ENCODE results near the gene ALK.
"Not testable (repeated sequence)": the region's sequence is repeated elsewhere in the genome, so short reads cannot be mapped to it uniquely, and the experiment has no call there.

The ALK gene

DNA sequence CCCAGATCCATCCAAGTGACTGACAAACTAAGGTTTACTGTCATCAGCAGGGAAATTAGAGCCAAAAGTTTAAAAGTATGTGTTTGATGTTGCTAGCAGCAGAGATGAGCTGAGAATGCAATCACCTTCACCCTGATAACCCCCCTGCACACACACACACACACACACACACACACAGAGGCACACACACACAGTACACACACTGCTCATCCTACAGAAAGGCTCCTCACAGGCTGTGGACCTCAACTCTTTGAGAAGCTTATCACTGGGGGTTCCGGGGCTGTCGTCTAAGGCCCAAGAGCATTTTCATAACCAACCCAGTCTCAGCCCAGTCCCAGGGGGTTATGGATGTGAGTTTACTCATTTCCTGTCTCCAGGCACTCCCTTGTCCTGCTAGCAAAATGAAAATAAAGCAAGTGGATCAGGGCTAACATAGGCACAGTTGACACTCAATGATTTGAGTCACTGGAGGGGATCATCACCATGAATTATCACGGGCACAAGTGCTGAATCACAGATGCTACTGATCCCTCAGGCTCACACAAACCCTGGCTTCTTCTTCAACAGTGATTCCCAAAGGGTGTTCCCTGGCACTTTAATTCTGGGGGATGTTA, 76.6 kb downstream of the ALK start:
- no peak for DNase-seq (ENCODE audit: extremely low read depth in 1 of 2, low read depth in 1 of 2)

DNA sequence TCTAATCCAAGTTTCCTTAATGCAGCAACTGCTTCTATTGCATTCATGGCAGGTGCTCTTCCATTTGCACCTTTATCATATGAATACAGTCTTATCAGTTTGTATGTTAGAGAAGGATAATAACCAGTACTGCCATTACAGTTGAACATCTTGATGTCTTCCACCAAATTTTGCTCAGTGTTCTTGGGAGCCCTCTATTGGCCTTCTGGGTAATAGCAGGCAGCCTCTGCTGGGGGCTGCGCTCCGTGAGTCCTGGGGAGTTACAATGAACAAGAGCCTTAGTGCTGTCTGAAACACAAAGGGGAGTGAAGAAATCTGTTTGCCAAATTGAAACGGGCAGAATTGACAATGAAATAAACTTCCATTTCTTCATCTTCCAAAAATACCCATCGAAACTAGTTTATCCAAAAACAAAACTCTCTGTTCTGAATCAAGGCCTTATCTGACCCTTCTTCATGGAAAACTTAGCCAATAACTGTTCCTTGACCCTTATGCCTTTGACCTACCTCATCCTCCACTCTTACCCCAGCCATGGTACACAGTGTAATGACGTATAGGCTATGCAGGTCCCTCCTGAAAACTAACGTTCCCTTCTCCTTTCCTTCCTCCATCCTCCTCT, 79.9 kb downstream of the ALK start:
- peak in 1 of 2 donors; percentile 2 for DNase-seq (ENCODE audit: extremely low read depth in 1 of 2, low read depth in 1 of 2)

DNA sequence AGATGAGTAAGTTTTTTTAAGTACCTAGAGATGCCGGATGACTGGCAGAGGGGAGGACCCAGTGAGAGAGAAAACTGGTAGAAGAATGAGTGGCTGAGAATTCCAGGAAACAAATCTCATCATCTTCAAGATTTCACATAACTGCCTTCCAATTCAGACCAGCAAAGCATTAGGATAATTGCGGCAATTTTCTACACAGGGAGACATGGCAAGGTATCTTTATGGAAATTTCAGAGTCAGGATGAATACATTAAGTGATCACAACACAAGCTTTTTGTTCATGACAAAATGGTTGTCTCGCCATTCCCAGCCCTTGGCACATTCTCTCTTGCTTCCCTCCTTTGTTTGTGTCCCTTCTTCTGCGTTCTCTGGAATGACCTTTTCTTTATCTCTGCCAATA, 82.1 kb downstream of the ALK start:
- no peak for DNase-seq (ENCODE audit: extremely low read depth in 1 of 2, low read depth in 1 of 2)

DNA sequence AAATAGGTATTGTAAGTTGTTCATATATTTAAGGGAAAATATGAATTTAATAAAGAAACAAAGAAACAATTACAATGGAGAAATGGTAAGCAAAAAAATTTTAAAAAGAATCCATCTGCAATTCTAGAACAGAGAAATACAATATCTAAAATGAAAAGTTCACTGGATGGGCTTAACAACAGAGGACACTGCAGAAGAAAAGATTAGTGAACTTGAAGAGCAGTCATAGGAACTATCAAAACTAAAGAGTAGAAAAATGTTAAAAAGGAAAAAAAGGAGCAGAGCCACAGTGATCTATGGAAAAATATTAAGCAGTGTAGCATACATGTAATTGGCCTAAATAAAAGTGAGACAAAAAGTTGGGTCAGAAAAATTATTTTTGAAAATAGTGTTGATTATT, 83.5 kb downstream of the ALK start:
- no peak for DNase-seq (ENCODE audit: extremely low read depth in 1 of 2, low read depth in 1 of 2)

DNA sequence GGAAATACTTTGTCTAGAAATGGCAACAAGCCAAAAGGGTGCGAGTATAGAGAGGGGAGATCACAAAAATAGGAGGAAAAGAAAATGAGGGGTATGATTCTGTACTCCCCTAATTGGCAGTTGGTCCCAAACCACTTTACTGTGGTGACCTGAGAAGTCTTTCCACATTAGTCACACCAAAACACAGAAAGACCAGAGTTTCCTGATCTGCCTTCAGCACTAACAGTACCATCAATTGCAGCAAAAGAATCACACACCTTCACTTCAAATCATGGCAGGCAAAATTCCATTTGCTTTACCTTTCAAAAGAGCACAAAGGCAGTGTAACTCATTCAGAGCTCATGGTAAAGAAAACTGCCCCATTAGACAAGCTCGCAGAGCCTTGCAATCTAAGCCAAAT, 86.8 kb downstream of the ALK start:
- DNase-seq (ENCODE audit: extremely low read depth in 1 of 2, low read depth in 1 of 2) = no peak

DNA sequence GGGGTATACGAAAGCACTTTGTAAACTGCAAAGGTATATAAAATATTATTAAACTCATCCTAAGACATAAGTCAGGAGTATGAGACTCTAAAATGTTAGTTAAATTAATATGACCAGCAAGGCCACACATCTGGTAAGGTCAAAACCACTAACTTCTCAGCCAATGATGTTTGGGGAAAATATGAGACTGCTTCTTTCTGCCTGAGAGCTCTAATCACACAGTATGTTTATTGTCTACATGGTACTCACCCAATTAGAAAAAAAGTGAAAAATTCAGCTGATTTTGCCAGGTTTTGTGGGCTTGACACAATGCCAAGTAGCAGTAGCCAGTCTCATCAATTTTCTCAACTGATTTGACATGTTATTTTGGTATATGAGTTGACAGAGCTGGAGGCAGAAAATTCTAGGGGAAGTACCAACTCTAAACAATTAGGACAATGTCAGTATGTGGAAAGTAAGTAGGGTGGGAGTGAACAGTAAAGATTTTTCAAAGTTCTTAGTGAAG, 87.3 kb downstream of the ALK start:
- DNase-seq (ENCODE audit: extremely low read depth in 1 of 2, low read depth in 1 of 2) = no peak

DNA sequence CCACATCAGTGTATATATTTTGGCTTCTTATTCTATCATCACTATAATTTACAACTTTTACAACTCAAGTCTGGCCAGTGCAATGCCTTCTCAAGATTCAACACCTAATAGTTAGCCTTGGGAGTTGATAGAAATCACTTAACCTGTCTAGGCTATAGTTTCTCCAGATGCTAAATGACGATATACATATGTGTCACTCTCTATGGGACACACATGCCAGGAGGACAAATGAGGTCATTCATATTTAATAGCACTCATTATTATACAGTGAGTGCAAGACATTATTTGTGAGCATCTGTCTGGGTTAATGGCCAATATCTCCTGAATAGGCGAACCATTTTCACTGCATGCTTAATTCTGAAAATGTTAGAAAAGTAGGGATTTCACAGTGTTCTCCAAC, 89.8 kb downstream of the ALK start:
- DNase-seq (ENCODE audit: extremely low read depth in 1 of 2, low read depth in 1 of 2) = no peak

DNA sequence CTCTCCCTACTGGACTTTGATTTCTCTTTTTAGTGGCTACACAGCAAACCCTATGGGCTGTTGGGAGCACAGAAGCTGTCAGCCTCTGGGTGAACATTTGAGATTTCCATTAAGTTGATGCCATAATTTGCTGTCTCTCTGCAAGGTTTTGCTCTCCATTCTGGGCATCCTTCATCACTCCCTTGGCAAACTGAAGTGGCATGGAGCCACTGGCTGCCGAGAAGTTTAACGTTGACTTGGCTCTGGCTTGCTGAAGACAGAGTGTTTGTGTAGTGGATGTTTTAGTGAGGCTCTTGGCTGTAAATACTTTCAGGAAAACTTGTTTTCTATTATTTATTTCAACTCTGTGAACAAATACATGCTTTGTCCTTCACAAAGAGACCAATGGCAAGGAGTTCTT, 91.5 kb downstream of the ALK start:
- no peak for DNase-seq (ENCODE audit: extremely low read depth in 1 of 2, low read depth in 1 of 2)

DNA sequence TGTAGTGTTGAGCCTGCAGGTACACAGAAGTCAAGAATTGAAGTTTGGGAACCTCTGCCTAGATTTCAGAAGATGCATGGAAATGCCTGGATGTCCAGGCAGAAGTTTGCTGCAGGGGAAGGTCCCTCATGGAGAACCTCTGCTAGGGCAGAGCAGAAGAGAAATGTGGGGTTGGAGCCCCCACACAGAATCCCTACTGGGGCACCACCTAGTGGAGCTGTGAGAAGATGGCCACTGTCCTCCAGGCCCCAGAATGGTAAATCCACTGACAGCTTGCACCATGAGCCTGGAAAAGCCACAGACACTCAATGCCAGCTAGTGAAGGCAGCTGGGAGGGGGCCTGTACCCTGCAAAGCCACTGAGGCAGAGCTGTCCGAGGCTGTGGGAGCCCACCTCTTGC, 97.2 kb downstream of the ALK start:
- DNase-seq (ENCODE audit: extremely low read depth in 1 of 2, low read depth in 1 of 2) = not testable (repeated sequence)

DNA sequence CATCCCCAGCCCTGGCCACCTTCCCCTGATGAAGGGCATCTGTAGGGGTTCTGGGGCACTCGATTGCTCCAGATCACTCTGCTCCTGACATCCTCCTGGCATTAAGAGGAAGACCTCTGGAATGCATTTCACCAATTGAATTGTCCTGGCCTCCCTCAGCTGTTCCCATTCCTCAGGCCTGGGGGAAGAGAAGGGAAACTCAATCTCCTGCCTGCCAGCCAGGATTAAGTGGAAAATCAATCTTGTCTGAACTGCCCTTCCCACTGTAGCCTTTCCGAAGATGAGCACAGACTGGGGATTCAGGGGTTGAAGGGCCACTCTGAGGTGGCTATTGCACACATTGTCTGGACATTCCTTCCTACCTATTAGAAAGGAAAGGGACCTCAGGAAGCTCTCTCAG, 99.8 kb downstream of the ALK start:
- DNase-seq (ENCODE audit: extremely low read depth in 1 of 2, low read depth in 1 of 2) = no peak

DNA sequence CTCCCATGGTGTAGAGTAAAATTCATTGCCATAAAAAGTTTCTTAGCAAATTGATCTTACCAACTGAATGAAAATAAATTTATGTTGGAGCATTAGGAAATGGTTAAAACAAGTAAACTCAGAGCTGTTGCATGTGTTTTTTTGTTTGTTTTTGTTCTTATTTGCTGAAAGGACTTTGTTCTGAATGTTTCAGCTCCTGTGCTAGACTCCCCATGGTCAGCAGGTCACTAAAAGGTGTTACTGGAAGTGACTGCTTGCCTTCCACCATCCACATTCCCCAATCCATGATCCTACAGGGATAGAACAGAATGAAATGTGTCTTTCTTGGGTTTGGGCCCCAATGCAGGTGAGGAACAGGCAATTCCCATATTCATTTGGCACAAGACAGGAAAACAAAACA, 101.8 kb downstream of the ALK start:
- DNase-seq (ENCODE audit: extremely low read depth in 1 of 2, low read depth in 1 of 2) = no peak

DNA sequence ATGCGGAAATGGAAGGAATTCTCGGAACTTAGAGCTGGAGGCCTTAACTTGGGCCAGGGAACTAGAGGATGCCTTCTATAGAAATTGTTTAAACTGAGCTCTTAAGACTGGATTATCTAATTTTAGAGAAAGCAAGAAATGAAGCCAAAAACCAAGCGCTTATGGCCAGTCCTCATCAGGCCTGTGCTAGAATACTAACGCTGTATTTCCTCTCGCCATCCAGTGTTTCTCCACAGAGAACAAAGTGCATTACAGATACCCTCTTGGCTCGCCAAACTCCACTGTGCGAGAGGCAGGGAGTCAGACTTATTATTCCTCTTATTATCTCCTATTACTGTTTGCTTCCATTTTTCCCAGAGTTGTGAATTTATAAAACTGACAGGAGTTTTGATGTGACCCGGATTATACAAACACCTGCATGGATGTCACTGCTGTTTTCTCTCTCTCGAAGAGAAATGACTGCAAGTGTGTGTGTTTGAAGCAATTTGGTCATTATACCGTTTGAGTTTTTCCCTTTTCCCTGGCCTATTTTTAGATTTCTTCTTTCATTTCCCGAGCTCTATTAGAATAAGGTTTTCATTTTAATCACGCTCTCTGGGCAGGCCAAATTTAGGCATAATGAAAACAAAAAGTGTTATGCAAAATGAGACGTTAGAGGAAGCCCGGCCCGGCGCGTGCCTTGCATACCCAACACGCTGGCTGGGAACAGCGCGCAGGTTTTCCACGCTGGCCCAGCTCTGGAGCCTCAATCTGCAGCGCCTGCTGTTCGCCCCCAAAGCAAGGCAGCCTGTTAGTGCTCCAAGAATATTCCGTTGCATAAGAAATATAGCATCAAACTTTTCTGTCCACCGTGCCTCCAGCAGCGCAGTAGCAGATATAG, 103.3 kb downstream of the ALK start:
- DNase-seq (ENCODE audit: extremely low read depth in 1 of 2, low read depth in 1 of 2) = no peak

DNA sequence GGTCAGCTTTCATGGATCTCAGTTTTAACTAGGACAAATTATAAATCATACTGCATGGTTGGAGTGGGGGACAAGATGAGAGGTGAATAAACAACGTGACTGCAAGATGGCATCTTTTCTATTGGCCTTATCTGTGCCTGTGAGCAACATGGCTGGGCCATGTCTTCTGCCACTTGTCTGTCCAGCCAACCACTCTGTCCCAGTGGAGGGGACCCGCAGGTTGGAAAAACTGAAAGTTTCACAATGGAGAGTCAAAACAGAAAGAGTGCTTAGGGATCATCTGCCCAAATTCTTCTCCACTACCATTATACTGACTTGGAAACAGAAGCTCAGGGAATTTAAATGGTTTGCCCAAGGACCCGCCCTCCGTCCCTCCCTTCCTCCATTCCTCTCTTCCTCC, 104.1 kb downstream of the ALK start:
- DNase-seq (ENCODE audit: extremely low read depth in 1 of 2, low read depth in 1 of 2) = no peak

DNA sequence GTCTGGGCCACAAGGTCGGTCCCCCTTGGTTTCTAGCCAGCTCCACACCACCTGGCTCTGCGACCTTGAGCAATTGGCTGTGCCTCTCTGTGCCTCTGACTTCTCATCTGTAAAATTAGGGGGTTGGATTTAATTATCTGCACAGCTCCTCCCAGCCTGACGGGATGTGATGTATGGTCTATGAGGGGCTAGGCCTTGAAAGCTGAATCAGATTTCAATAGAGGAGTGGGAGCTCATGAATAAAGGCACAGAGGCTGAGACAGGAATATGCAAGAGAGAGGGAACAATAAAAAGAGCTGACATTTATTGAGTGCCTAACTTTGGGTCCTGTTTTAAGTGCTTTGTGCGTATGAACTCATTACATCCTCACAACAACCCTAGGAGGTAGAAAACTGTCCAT, 104.7 kb downstream of the ALK start:
- DNase-seq (ENCODE audit: extremely low read depth in 1 of 2, low read depth in 1 of 2) = no peak

DNA sequence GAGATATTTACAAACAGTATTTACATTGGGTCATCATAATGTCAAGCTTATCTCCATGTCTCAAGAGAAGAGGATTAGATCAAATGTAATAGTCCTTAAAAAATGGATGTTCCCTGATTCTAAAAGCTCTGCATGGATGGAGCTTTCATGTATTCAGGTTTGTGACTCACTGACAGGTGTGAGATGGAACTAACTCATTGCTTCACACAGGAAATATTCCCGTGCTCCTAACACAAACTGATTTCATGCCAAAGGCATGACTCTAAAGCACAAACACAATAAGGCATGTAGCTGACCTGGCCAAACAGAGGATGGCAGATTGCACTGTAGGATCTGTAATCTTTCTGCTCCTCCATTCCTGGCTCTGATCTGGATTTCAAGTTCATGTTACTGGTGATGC, 110.0 kb downstream of the ALK start:
- no peak for DNase-seq (ENCODE audit: extremely low read depth in 1 of 2, low read depth in 1 of 2)

DNA sequence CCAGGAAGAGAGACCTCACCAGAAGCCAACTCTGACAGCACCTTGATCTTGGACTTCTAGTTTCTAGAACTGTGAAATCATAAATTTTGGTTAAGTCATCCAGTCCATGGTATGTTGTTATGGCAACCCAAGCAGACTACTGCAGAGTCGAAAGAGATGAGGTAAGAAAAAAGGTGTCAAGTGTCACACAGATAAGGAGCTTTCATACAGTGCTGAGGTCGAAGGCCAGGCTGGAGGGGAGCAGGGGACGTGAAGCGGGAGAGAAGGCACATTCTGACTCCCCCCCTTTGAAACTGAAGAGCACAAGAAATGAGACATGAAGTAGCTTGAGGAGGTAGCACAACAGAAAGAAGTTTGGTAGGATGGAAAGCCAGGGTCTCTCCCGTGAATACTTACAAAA, 110.4 kb downstream of the ALK start:
- no peak for DNase-seq (ENCODE audit: extremely low read depth in 1 of 2, low read depth in 1 of 2)

DNA sequence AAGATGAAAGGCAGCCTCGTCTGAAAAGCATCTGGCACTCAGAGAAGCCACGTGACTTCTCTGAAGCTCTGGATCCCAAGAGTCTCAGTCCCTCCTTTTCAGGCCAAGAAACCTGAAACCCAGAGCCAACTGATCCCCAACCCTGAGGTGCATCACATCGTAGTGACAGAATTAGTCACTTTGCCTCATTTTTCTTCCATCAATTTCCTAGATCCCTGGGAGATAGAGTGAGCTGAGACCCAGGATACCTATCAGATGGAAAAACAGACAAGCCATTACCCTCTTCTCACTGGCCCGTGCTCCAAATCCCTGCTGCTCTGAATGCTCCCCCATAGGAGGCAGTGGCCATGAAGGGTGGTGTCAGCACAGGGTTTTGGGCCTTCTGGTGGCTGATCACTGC, 113.1 kb downstream of the ALK start:
- DNase-seq (ENCODE audit: extremely low read depth in 1 of 2, low read depth in 1 of 2) = no peak

DNA sequence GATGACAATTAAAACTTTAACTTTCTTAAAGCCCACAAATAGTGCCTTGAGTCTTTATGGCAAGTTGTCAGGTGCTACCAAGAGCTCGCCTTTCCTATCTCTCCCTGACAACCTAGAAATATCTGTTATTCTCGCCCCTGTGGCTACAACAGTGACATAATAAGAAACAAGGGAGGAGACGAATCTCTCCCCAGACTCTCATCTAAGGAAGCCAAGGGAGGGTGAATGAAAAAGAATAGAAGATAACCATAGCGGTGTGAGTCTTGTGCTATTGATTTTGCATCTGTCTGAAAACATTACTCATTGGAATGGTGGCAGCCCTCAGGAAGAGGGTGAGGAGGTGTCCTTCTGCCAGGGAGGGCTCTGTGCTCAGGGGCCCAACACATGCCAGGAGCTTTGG, 114.3 kb downstream of the ALK start:
- no peak for DNase-seq (ENCODE audit: extremely low read depth in 1 of 2, low read depth in 1 of 2)

DNA sequence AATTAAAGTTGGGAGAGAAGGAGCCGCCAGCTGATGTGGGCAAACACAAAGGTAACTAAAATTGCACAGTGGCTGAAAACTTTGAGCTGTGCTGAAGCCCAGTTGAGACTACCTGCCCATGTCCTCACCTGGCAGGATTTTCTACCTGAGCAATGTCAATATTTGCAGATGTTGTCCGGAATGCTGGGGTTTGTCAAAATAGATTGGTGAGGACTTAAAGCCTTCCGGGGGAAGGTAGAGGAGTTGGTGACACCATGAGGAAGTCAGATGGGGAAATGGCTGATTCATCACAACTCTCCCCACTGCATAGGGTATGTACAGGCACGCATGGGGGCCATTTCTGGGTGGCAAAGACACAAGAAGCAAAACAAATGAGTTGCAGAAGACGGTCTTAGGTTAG, 114.9 kb downstream of the ALK start:
- no peak for DNase-seq (ENCODE audit: extremely low read depth in 1 of 2, low read depth in 1 of 2)

DNA sequence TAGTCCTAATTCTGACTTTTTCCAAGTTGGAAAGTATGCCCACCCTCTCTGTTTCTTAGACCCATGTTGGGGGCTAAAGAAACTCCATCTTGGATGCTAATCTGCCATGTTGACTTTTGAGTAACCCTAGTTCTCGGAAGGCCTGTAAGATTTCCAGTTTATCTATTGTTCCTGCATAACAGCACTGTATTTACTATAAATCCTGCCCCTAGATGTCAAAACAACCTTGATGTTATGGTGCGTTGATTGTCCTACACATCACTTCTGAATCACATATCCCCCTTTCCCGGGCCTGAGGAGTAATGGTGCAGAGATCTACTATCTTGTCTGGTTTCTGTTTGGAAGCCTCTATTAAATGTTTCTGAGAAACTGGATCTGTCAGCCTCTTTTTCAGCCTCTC, 116.7 kb downstream of the ALK start:
- DNase-seq (ENCODE audit: extremely low read depth in 1 of 2, low read depth in 1 of 2) = no peak

DNA sequence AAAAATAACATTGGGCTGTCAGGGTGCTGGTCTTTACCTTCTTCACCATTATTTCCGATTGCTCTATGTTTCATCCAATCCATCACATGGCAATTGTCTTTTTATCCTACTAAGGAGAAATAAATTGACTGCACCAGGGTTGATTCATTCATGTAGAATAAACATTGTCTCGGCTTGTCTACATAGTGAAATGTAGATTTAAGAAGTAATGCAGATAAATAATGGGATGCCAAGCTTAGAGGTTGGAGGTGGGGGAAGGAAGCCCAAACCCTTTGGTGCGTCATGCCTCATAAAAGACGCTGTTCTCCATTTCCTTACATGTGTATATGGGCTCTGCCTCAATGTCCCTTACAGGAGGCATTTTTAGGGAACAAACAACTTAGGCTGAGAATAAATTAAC, 117.8 kb downstream of the ALK start:
- no peak for DNase-seq (ENCODE audit: extremely low read depth in 1 of 2, low read depth in 1 of 2)

DNA sequence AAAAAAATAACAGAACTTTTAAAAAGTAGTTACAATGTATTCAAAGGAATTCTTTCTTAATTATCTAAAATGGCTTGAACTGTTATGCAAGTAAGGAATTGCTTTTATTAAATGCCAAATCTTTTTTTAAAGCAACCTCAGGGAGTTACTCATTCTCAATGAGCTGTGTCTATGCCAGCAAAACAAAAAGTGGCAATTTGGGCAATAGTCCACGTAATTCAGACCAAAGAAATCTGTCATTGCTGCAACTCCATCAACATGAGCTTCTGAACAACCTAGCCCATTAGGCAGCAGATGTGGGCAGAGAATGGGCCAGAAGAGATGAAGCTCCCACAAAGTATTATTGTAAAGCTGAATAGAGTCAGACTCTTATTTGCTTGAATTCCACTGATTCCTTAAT, 118.4 kb downstream of the ALK start:
- no peak for DNase-seq (ENCODE audit: extremely low read depth in 1 of 2, low read depth in 1 of 2)

Measured in stimulated activated CD8-positive, alpha-beta memory T cell treated with anti-CD3 and anti-CD28 coated beads, Interleukin-7, amount 100 ng/mL, for 48 hours (primary cell).